Measurements from ENCODE around the gene NPB.

NPB gene

GRCh38 chr17:81910840-81911276 lies 8.8 kb downstream of the NPB start (continued):
- TF ChIP-seq ZNF561 (tag by site-specific recombination; IDR thresholded peaks at IDR 0.05; ENCODE audit: borderline replicate concordance) (no peak), ZNF670 (tag by site-specific recombination; IDR thresholded peaks at IDR 0.05; ENCODE audit: low read depth) (no peak), ZSCAN16 (tag by site-specific recombination; IDR thresholded peaks at IDR 0.05) (no peak), ZNF169 (tag by site-specific recombination; IDR thresholded peaks at IDR 0.05) (no peak), ZBTB1 (tag by site-specific recombination; IDR thresholded peaks at IDR 0.05) (no peak), ELK4 (IDR thresholded peaks at IDR 0.05; ENCODE audit: borderline replicate concordance, low read depth, low read length) (no peak), ZNF174 (tag by site-specific recombination; IDR thresholded peaks at IDR 0.05) (no peak), ZNF747 (tag by site-specific recombination; IDR thresholded peaks at IDR 0.05) (no peak), ZNF146 (tag by site-specific recombination; IDR thresholded peaks at IDR 0.05) (no peak), REST (tag by site-specific recombination; IDR thresholded peaks at IDR 0.05) (no peak), ZBTB10 (tag by site-specific recombination; IDR thresholded peaks at IDR 0.05) (no peak), SP7 (tag by site-specific recombination; IDR thresholded peaks at IDR 0.05) (no peak), ZNF112 (tag by site-specific recombination; IDR thresholded peaks at IDR 0.05) (no peak), REPIN1 (tag by site-specific recombination; IDR thresholded peaks at IDR 0.05; ENCODE audit: low read depth) (no peak), ZBTB17 (tag by site-specific recombination; IDR thresholded peaks at IDR 0.05) (peak; percentile 13; the same call in 1 of the 2 replicates), ZNF518A (tag by site-specific recombination; conservative IDR thresholded peaks at IDR 0.05; ENCODE audit: low read depth) (no peak), ZNF266 (tag by site-specific recombination; IDR thresholded peaks at IDR 0.05; ENCODE audit: low read depth) (no peak), ZNF645 (tag by site-specific recombination; IDR thresholded peaks at IDR 0.05) (no peak), ZFP3 (tag by site-specific recombination; IDR thresholded peaks at IDR 0.05; ENCODE audit: low read depth) (no peak), ZNF664 (tag by site-specific recombination; IDR thresholded peaks at IDR 0.05) (no peak), ZNF629 (tag by site-specific recombination; IDR thresholded peaks at IDR 0.05) (no peak), ZNF623 (tag by site-specific recombination; IDR thresholded peaks at IDR 0.05) (no peak), ZNF175 (tag by site-specific recombination; IDR thresholded peaks at IDR 0.05) (no peak)
- TF ChIP-seq, protein P1, sequence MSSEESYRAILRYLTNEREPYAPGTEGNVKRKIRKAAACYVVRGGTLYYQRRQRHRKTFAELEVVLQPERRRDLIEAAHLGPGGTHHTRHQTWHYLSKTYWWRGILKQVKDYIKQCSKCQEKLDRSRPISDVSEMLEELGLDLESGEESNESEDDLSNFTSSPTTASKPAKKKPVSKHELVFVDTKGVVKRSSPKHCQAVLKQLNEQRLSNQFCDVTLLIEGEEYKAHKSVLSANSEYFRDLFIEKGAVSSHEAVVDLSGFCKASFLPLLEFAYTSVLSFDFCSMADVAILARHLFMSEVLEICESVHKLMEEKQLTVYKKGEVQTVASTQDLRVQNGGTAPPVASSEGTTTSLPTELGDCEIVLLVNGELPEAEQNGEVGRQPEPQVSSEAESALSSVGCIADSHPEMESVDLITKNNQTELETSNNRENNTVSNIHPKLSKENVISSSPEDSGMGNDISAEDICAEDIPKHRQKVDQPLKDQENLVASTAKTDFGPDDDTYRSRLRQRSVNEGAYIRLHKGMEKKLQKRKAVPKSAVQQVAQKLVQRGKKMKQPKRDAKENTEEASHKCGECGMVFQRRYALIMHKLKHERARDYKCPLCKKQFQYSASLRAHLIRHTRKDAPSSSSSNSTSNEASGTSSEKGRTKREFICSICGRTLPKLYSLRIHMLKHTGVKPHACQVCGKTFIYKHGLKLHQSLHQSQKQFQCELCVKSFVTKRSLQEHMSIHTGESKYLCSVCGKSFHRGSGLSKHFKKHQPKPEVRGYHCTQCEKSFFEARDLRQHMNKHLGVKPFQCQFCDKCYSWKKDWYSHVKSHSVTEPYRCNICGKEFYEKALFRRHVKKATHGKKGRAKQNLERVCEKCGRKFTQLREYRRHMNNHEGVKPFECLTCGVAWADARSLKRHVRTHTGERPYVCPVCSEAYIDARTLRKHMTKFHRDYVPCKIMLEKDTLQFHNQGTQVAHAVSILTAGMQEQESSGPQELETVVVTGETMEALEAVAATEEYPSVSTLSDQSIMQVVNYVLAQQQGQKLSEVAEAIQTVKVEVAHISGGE (tag by site-specific recombination; conservative IDR thresholded peaks at IDR 0.05; ENCODE audit: low read depth): no peak
